Type B pancreatic cell (in vitro differentiated cells): ENCODE results near the gene BACH2. TPM values are rescaled to one million over a fixed set of nuclear protein-coding genes. Genes with fewer than 3 reads are reported as not detected.

Experiments used
- DNase-seq: peaks from one replicate; pipeline ENCODE4 v3.0.0; 2021; ENCODE audit warnings: mixed read lengths; ENCODE audit not compliant: unreplicated experiment; ENCODE audit errors: extremely low spot score
- H3K27ac Mint-ChIP-seq: 2 replicates; pipeline ENCODE4 v1.8.0; 2021; ENCODE audit warnings: mild to moderate bottlenecking, mixed read lengths
- H3K27me3 Mint-ChIP-seq: 2 replicates; pipeline ENCODE4 v1.8.0; 2021; ENCODE audit warnings: mixed read lengths
- H3K36me3 Mint-ChIP-seq: 2 replicates; pipeline ENCODE4 v1.8.0; 2021; ENCODE audit warnings: mixed read lengths
- H3K4me1 Mint-ChIP-seq: one replicate; pipeline ENCODE4 v1.8.0; 2021; ENCODE audit warnings: mixed read lengths; ENCODE audit not compliant: unreplicated experiment
- H3K4me3 Mint-ChIP-seq: 2 replicates; pipeline ENCODE4 v1.8.0; 2021; ENCODE audit warnings: mild to moderate bottlenecking, mixed read lengths
- H3K9me3 Mint-ChIP-seq: 2 replicates; pipeline ENCODE4 v1.8.0; 2021; ENCODE audit warnings: mixed read lengths
- total RNA-seq: library from RNA; stranded (reverse); gene quantifications from 2 replicates; pipeline ENCODE4 v1.2.1, GENCODE V29; 2021; ENCODE audit warnings: low replicate concordance
- TF ChIP-seq, protein P1 (sequence below): fragments of 200-600 bp; sonication (generic); conservative IDR thresholded peaks from 2 replicates; pipeline ENCODE4 v1.5.0; 2021; ENCODE audit warnings: antibody characterized with exemption, mild to moderate bottlenecking

BACH2 gene
- total RNA-seq, 1 donor from 2014 or later, result 33.5 TPM

DNA sequence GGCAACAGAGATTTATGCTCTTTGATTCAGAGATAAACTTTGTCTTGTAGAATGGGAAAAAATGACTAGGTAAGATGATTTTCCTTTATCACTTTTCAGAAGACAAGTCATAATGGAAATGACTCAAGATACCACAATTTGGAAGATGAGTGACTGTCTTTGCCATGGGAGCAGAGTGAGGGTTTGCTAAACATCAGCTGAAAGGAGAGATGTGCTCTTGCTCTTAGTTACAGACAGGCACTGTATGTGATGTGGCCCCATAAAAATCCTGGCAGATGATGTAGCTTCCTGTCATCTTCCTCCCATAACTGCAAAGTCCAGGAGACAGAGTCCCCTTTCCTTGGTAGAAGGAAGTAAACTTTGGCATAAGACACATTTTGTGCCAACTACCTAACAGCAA lies 47.6 kb downstream of the BACH2 start:
- H3K36me3 Mint-ChIP-seq, result peaks cover 11% of the 10 kb centered on the region
- no peaks in the 10 kb centered on the region for H3K27me3 Mint-ChIP-seq
- no peak for DNase-seq
- H3K4me1 Mint-ChIP-seq, result peaks cover 8% of the 10 kb centered on the region
- no peak overlapping the region for H3K4me3 Mint-ChIP-seq
- TF ChIP-seq, protein P1, sequence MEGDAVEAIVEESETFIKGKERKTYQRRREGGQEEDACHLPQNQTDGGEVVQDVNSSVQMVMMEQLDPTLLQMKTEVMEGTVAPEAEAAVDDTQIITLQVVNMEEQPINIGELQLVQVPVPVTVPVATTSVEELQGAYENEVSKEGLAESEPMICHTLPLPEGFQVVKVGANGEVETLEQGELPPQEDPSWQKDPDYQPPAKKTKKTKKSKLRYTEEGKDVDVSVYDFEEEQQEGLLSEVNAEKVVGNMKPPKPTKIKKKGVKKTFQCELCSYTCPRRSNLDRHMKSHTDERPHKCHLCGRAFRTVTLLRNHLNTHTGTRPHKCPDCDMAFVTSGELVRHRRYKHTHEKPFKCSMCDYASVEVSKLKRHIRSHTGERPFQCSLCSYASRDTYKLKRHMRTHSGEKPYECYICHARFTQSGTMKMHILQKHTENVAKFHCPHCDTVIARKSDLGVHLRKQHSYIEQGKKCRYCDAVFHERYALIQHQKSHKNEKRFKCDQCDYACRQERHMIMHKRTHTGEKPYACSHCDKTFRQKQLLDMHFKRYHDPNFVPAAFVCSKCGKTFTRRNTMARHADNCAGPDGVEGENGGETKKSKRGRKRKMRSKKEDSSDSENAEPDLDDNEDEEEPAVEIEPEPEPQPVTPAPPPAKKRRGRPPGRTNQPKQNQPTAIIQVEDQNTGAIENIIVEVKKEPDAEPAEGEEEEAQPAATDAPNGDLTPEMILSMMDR, result no peak
- H3K27ac Mint-ChIP-seq, result no peak overlapping the region
- no peaks in the 10 kb centered on the region for H3K9me3 Mint-ChIP-seq

DNA sequence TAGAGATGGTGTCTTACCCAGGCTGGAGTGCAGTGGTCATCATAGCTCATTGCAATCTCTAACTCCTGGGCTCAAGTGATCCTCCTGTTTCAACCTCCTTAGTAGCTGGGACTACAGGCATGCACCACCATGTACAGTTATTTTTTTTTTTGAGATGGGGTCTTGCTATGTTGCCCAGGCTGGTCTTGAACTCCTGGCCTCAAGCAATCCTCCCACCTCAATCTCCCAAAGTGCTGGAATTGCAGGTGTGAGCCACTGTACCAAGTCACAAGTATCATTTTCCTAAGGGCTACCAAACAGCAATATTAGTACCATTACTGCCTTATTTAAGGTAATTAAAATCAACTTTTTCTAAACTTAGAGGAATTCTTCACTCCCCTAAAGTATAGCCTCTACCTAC lies 49.4 kb downstream of the BACH2 start:
- Mint-ChIP-seq H3K36me3 (peaks cover 16% of the 10 kb centered on the region), H3K4me1 (peaks cover 8% of the 10 kb centered on the region), H3K27me3 (no peaks in the 10 kb centered on the region), H3K4me3 (no peak overlapping the region), H3K27ac (no peak overlapping the region), H3K9me3 (peaks cover under 1% of the 10 kb centered on the region)
- TF ChIP-seq, protein P1, result no peak
- no peak for DNase-seq

DNA sequence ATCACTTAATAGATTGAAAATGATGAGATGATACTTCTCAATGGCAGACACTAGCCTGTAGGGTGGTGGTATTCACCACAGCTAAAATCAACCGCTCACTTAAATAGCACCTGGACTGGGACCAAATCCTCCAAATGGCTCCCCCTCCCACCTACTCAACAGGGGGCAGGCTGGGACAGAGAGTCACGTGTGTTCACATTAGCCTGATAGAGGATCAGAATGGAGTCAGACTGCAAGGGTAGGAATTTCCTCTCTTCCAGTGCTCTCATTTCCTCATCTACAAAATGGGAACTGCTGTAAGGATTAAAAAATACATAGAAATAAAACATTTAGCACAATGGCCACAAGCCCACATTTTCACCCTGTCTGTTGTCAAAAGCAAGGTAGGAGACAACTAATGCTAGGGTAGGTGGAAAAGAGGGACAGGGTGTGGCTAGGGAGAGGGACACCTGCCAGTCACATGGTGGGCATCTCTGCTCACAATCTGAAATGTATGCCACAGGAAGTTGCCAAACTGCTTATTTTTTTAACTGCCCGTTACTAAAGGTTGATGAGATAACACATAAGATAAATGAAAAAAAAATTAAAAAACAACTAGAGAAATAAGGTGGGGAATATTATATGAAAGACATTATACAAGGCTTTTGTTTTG lies 55.3 kb downstream of the BACH2 start:
- Mint-ChIP-seq H3K27me3 (no peaks in the 10 kb centered on the region), H3K9me3 (peaks cover 8% of the 10 kb centered on the region)

DNA sequence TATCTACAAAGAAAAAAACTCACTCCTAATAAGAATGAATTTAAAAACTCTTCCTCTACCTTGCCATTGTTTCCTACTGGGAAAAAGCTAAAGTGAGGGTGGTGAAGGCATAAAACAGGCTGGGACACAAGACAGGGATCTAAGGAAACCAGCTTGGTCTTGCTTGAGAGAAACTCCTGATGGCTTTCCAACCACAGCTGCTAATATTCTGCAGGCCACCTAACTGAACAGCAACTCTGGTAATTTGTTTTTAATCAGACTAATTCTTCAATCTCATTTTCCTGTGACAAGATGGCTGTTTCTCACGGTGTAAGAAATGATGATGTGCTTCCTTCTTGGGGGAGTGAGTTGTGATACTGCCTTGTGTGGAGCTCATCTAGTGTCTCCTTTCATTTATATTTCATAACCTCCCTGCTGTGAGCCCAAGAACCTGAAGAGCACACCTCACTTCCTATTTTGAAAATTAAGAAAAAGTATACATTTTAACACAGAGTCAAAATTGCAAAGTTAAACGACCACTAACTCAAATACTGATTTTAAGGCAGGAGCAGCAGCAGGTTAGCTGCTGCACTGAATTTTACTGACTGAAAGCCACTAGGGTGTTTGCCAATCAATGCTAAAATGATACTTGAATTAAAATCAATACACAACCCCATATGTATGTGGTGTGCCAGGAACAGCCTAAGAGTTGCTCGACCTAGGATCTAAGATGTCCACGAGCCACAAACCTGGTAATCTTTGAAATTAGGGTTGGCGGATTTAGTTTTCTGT lies 58.0 kb downstream of the BACH2 start:
- no peak overlapping the region for H3K4me3 Mint-ChIP-seq
- peaks cover 10% of the 10 kb centered on the region for H3K36me3 Mint-ChIP-seq
- H3K27ac Mint-ChIP-seq, result no peak overlapping the region
- H3K4me1 Mint-ChIP-seq, result peaks cover 24% of the 10 kb centered on the region
- H3K9me3 Mint-ChIP-seq, result peaks cover 8% of the 10 kb centered on the region
- TF ChIP-seq, protein P1, result no peak
- no peak for DNase-seq
- H3K27me3 Mint-ChIP-seq, result no peaks in the 10 kb centered on the region

More for the DNA sequence above, 55.3 kb downstream of the BACH2 start:
- Mint-ChIP-seq H3K4me3 (no peak overlapping the region), H3K4me1 (peaks cover 21% of the 10 kb centered on the region), H3K36me3 (peaks cover 10% of the 10 kb centered on the region), H3K27ac (no peak overlapping the region)
- TF ChIP-seq, protein P1, result no peak
- no peak for DNase-seq

DNA sequence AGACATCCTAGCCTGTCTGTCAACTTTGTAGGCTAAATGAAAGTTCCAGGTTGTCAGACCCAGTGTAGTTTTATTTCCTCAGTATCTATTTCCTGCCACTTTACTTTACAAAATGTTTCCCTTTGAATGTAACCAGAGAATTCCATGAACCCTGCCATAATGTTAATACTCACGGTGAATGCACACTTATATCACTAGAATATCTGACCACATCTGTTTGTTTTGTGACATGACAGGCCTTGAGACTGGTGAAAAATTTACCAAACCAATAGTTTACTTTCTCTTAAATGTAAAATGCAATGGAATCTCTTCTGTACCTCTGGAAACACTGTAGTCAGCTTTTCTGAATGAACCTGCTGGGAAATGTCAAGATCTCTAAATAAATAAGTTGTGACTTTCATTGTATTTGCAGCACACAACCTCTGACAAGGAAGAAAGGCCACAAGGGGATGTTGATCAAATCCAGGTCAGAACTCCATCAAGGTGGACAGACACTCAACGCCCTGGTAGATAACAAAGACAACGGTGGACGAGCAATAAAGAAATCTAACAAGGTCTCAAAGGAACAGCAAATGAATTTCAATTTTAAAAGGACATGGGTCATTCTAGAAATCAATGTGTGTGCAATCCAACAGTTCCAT lies 59.2 kb downstream of the BACH2 start:
- peaks cover 5% of the 10 kb centered on the region for H3K36me3 Mint-ChIP-seq
- TF ChIP-seq, protein P1, result no peak
- H3K9me3 Mint-ChIP-seq, result peaks cover 8% of the 10 kb centered on the region
- peak overlapping the region; percentile 10 for H3K27ac Mint-ChIP-seq
- peaks cover 30% of the 10 kb centered on the region for H3K4me1 Mint-ChIP-seq
- no peak overlapping the region for H3K4me3 Mint-ChIP-seq
- no peak for DNase-seq
- no peaks in the 10 kb centered on the region for H3K27me3 Mint-ChIP-seq
